D341Med (cell line): ENCODE data around the gene OVAAL.

Source experiments
- DNase-seq: peaks from one replicate; pipeline ENCODE4 v3.0.0; 2012; ENCODE audit warnings: low spot score

OVAAL gene

DNA sequence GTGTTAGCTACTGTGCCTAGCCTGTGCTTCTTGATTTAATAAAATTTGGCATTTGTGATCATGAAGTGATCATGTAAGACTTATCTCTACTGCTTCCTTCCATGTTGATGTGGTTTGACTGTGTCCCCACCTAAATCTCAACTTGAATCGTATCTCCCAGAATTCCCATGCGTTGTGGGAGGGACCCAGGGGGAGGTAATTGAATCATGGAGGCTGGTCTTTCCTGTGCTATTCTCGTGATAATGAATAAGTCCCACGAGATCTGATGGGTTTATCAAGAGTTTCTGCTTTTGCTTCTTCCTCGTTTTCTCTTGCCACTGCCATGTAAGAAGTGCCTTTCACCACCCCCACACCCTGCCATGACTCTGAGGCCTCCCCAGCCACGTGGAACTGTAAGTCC lies at the start of gene OVAAL:
TSS of gene OVAAL (plus strand) at position 301 of the 400 bp plus-strand sequence.
- DNase-seq, result no peak

DNA sequence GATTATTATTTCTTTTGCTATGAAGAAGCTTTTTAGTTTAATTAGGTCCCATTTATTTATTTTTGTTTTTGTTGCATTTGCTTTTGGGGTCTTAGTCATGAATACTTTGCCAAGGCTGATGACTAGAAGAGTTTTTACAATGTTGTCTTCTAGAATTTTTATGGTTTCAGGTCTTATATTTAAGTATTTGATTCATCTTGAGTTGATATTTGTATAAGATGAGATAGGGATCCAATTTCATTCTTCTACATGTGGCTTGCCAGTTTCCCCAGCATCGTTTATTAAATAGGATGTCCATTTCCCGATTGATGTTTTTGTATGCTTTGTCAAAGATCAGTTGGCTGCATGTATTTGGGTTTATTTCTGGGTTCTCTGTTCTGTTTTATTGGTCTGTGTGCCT lies 47.9 kb upstream of the OVAAL start:
- DNase-seq, result no peak

DNA sequence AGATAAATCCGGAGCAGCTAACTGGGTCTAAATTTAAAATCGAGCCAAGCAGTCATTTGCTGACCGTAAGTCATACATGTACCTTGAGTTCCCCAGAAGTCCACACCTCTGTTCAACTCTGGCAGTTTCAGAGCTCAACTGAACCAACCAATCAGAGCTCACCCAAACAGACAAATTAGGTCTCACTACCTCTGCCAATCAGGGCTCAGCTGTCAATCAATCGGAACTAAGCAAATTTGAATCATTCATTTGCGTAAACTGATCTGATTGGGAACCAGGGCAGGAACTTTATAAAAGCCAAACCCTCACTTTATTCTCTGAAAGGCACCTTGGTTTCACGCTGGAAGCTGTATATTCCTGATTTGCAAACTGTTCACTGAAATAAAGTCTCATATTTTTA lies 45.2 kb upstream of the OVAAL start:
- no peak for DNase-seq

DNA sequence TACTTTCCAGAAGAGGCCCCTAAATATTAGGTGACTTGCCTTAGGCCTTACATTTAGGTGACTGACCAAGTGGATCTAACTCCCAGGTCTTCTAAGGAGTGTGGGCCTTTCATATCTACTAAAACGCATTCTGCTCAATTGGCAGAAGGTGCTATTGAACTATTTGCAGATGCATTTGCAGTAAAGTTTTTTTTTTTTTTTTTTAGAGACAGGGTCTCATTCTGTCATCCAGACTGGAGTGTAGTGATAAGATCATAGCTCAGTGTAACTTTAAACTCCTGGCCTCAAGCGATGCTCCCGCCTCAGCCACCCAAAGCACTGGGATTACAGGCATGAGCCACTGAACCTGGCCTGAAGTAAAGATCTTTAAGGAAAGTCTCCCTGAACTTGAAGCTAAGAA lies 43.4 kb upstream of the OVAAL start:
- no peak for DNase-seq

DNA sequence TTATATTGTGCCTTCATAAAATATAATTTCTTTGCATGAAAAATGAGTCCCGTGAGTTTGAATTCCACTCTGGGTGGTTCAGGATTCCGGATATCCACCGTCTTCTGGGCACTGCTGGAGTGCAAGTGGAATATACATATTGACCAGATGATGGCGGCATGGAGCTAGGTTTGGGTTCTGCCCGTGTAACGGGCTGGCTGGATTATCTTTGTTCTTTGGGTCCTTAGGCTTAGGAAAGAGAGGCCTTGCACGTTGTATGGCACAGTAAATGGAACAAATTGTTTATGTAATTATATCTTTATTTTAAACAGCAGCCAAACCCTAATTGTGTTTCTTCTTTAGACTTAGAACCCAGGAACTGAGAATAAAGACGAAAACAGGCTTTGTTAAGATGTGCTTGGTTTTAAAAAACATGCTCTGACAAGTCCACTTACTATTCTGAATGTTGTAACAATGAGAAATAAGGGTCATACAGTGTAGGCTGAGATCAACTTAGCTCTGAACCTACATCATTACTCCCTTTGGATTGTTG lies 42.8 kb upstream of the OVAAL start:
- peak; percentile 88 for DNase-seq

DNA sequence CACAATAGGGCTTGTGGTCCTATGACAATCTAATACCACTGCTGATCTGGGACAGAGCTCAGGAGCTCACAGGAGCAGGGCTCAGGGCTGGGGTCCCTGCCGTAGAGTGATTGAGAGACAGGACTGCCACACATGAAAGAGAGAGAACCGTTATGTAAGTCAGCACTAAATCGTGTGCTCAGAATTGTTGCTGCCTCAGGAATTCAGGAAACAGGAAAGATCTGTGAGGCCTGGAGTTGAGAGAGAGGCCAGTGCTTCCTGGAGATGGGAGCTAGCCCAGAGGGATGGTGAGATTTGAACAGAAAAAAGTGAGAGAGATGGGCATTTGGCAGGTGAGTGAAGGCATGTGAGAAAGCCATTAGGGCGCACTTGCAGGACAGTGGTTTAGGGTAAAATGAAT lies 38.9 kb upstream of the OVAAL start:
- no peak for DNase-seq

DNA sequence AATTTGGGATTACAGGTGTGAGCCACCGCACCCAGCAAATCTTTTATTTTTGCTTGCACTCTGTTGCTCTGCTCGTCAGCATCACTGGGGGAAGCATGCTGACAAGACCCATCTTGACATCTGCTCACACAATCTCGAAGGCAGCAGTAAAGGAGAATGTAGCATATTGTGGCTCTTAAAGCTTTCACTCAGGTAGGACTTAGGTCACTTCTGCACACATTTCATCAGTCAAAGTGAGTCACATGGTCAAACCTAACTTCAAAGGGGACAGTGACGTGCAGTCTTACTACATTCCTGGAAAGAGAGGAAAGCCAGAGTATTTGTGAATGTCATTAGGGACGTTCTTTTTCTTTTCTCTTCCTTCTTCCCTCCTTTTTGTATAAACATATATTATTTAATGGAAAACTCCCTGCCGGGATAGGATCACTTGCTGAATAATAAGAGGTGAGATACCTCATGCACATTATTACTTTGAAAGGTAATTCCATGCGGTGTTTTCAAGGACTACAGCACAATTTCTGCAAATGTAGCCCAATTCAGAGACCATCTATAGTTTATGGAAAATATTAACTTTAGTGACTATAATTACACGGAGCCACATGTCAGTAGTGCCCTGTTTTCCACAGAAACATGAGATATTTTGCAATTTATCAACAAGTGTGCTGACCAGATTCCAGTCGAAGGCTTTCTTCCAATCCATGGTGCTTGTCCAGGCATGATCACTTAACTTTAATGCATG lies 37.1 kb upstream of the OVAAL start:
- DNase-seq, result no peak

DNA sequence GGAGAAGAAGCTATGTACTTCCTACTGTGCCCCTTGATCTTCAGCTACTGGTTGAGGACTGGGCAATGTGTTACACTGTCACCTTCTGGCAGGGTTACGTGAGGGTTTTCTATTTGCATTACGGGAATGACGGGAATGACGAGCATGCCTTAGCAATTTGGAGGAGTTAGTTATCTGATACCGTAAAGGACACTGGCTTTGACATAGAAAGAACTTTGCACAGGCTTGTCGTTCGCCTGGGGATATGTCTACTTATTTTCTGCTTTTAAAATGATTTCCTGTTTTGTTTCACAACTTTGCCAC lies 36.6 kb upstream of the OVAAL start:
- DNase-seq, result no peak

DNA sequence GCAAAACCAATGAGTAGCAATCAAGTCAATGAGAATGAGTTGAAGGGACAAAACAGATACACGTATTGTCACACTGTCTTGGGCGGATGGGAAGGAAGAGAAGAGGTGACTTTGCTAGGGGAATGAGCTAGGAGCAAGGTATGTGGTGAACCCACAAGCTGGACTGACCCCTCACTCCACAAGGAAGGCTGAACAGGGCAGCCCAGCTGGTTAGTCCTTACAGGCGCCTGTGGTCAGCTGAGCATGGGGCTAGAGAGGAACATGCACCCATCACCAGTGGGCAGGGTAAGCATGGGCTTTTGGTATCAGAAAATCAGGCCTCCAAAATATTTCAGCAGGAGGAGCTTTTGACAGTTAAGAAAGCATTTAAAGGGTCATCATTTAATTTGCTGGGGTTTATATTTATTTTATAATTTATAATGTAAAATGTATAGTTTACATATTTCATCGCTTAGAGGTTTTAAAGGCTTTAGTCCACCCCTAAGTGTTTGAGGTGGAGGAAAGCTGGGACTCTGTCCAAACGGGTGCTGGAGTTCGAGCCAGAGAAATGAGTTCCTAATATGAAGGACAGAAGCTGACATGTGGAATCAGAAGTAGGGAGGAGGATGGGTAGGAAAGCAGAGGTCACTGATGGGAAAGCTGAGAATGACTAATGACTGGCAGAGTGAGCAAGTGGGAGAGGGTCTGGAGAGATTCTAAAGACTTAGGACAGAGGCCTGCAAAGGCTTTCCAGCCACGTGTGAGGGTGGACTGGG lies 34.4 kb upstream of the OVAAL start:
- DNase-seq, result no peak

DNA sequence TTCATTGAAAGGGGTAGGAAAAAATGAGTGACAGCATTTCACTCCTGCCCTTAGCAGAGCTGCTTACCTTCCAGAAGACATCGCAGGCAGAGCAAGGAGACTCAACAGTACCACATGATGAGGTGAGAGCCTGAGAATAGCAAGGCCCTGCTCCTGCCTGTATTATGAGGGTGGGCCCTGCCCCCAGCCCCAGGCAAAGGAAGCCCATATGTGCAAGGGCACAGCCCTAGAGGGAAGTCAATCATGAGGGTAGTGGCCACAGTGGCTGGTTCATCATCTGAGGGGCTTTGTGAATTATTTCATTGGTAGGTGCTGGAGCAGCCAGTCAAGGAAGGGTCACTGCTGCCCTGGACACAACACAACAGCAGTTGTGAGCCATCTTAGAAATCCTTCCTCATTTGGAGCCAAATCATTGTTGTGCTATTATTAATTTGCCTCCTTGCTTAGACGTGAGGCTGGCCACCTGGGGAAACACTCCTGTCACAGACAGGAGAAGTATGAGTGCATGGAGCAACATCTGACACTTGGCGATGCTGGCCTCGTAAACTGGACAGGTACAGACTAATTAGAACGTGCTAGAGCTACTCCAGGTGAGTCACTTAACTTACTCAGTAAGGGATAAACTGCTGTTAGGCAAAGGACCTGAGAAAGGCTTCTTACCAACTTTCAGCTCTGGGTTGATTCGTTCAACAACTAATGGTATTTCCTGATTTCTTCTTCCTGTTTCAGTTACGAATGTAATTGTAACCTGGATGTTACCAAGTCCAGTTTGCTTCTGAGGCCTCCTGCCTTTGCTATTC lies 33.6 kb upstream of the OVAAL start:
- DNase-seq, result no peak

DNA sequence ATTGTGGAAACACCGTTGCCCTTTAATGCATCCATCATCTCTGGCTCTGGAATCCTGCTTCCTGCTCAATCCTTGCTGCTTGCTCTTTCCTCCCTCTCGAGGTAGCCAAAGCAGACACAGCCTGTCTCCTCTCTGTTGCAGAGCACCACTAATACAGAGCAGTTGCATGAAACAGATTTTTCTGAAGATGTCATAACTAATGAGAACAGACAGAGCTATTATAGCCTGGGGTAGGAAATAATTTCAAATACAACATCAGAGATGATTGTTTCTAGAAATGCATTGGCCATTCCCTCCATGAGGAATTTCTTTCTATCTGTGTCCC lies 33.1 kb upstream of the OVAAL start:
- DNase-seq, result no peak

DNA sequence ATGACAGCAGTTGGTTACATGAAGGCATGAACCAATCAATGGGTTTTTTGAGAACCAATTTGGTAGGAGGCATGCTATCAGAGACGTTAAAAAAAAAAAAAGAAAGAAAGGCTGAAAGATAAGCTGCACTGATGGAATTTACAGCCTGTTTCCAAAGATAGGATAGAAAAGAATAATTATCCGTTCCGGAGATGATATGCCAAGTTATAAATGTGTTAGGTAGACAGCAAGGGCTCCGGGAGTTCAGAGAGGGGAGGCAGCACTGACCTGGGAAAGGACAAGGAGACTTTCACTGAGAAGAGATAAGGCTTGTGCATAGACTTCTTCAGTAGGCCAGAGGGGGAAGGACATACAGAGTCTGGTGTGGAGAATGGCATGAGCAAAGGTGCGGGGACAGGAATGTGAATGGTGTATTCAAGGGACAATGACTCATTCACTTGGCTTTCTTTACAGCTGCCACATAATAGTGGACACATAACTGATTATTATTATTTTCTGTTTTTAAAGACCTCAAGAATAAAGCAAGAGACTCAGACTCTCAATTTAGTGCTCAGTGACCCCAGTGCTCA lies 31.6 kb upstream of the OVAAL start:
- no peak for DNase-seq

DNA sequence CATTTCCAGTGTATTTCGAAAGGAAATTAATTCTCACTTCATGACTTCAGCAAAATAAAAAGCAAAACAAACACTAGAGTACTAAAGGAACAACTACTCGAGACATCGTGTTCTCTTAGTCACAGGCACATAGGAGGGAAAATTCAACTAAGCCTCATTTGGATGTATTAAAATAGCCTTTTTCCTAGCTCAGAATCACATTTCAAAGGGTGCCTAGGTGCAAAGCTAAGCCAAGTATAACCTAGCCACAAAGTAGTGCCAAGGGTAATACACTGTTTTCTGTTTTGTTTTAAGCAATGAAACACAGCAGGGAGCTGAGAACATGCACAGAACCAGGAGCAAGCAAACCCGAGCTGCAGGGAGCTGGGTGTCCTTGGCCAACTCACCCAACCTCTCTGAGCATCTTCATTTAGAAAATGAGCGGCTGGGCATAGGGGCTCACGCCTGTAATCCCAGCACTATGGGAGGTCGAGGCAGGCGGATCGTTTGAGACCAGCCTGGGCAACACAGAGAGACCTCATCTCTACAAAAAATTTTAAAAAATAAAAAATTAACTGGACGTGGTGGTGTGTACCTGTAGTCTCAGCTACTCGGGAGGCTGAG lies 29.8 kb upstream of the OVAAL start:
- DNase-seq, result no peak

DNA sequence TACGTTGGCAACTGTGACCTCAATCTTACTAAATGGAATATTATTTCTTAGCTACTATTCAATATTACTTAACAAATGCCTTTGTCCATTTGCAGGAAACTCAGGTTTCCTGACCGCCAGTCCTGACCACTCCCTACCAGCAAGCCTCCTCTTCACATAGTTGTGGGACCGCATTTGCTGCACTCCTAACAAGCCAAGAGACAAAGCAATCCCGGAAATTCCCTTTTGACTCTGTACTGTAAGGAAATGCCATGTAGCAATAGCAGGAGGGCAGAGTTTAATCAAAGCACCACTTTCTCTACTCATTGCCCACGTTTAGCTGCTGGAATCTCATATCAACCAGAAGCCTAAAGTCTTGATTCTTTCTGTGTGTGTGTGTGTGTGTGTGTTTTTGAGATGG lies 28.3 kb upstream of the OVAAL start:
- DNase-seq, result no peak

DNA sequence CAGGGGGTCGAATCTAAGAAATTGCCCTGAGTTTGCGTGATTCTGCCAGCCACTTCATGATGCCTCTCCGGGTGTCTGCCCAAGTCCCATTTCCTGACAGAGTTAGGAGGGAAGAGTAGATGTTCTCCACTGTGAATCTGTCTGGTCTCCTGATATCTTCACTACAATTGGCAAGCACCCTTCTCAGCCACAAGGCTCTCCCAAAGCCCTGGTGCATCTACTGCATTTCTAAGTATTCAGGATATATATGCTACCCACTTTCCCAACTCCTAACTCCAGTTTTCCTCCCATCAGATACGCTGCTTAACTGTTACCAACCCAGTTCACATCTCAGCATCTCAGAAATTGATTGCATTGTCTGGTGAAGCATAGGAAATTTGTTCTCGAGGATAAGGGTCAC lies 25.9 kb upstream of the OVAAL start:
- DNase-seq, result no peak

DNA sequence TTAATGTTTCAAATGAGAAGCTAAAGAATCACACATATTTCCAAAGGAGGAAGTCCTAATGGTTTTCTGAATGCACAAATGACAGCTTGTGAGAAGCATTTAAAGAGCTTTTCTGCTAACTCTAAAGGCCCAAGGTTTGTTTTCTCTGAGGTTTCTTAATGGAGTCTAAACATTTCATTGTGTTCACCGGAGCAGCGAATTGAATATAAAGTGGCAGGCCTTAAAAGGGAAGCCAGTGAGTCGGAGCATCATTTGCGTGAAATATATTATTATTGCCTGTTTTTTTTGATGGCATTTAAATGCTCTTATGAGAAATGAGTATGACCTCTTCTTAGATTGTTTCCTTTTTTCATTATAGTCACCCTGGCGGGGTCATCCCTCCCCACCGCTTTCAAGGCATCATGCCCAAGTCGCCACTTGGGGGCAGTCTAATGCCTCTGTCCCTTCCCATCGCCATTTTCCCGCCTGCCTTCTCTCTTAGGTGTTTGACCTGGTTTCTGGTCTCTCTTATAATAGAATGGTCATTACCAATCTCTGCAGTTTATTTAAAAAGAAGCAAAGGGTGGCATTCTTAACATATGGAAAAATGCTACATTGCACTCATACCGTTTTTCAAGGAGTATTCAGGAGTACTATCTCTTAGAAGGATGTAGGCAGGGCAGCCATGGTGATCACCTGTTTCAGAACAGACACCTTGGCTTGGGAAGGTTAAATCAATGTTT lies 25.3 kb upstream of the OVAAL start:
- peak; percentile 86 for DNase-seq

DNA sequence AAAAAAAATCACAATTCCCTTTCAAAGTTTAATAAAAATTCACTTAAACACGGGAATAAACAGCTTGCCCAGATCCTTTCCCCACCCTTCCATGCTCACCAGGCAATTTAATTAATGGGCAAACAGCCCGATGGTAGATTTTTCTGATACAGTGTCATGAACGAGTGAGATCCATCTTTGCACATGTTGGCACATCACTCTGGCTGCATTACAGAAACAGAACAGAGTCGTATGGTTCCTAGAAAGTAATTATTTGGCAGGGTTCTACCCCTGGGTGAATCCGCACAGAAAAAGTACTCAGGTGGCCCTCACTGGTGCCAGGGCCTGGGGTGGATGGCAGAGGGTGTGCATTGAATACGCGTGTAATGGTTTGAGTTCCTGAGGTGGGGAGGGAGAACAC lies 24.6 kb upstream of the OVAAL start:
- no peak for DNase-seq

DNA sequence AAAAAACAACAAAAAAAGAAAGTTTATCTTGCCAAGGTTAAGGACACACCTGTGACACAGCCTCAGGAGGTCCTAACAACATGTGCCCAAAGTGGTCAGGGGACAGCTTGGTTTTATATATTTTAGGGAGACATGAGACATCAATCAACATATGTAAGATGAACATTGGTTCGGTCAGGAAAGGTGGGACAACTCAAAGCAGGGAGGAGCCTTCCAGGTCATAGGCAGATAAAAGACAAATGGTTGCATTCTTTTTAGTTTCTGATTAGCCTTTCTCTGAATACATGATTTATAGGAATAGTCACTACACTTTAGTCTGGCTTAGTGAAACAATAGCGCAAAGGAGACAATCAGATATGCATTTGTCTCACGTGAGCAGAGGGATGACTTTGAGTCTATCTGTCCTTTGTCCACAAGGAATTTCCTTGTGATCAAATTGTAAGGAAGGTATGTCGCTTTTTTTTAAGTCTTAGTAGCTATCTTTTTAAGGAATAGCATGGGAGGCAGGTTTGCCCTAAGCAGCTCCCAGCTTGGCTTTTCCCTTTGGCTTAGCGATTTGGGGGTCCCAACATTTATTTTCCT lies 23.3 kb upstream of the OVAAL start:
- no peak for DNase-seq

DNA sequence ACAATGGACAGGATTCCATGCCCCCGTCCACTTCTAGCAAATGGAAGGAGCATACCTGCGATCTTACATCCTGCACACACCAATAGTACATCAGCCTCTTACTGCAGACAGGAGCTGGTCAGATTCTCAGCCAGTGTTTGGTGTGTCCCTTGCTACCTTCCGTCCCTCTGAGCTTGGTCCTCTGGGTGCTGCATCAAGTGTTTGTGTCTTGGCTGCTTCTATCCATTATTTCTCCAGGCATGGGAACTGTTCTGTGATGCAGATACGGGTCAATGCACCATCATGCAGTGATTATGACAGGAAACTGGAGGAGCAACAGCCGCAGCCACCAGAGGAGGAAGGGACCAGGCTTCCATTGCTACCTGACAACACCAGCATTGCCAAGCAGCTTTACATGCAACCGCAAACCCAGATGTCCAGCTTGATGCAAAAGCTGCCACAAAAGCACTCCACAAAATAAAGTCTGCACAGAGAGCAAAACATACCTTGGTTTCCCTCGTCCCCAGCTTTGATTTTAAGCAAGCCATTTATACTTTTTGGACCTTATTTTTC lies 21.9 kb upstream of the OVAAL start:
- DNase-seq, result no peak

DNA sequence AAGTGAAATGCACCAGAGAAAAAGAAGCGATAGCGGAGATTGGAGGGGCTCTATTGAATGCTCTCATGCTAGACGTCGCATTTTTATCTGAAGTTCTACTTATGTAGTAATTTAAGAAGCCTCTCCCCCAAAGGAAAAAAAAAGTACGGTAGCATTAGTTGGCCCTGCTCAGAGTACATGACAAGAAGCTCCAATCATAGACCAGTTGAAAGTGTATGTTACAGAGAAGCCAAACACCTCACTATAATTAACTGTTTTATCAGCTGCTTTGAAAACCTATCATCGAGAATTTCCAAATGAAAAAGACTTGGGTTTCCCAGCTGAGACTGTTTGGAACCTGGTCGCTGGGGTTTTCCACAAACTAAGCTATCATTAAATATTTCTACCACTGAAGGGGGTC lies 19.6 kb upstream of the OVAAL start:
- no peak for DNase-seq
